T-helper 22 cell (primary cell): Measurements from ENCODE around the gene AMDHD2.
"Not testable (repeated sequence)": the region's sequence is repeated elsewhere in the genome, so short reads cannot be mapped to it uniquely, and the experiment has no call there.

ENCODE experiments used
- DNase-seq: peaks from one replicate; pipeline ENCODE4 v3.0.0-alpha.2; 2020; ENCODE audit warnings: low read depth

Gene AMDHD2

DNA sequence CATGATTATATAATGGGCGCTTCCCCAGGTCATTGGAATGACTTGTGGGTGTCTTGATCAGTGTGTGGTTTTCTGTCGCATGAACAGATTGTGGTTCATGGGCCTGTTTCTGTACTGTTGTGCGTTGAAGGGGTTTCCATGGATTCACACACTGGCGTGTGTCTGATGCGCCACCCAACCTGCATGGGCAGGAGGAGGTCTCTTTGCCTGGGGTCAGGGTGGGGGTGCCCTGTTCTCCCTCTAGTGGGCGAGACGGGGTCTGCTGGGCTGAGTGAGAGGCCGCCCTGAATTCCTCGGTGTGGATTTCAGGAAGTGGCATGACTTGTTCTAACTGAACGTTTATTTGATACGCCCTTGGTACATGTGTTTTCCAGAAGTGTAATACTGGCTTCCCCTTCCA lies 60.0 kb downstream of the AMDHD2 start:
- DNase-seq: not testable (repeated sequence)

DNA sequence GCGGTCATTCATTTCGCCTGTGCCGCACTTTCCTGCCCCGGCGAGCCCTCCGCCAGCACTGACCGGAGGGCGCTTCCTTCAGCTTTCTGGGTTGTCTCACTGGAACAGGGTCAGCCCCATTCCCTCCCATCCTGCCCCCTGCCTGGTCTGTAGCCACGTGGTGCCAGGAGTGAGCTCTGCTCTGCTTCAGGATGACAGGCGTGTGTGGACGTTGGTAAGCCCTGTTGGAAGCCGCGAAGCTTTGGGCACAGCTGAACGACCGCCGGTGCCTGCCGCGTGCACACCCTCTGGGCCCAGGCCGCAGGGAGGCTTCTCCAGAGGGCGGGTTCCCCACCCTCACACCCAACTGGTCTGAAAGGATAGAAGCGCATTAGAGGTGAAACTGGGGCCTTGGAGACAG lies 60.6 kb downstream of the AMDHD2 start:
- DNase-seq: not testable (repeated sequence)
